Measurements from ENCODE around the gene COA8. TPM values are rescaled to one million over a fixed set of nuclear protein-coding genes. Genes with fewer than 3 reads are reported as not detected.

COA8 gene
- total and polyA plus RNA-seq, 9 of the 15 experiments (the other 6 are each of a cell fraction or from before 2014, with no cell fraction given) = 5.0 to 35.3 (median 25.7) TPM

GRCh38 chr14:103522649-103523574 is 39.8 kb upstream of the COA8 start, which contains the start of gene CKB (continued):
- TF ChIP-seq MGA (IDR thresholded peaks at IDR 0.05) (no peak), POLR3A (IDR thresholded peaks at IDR 0.05; ENCODE audit: borderline replicate concordance, extremely low read depth, insufficient read depth, insufficient read length) (no peak), ZBTB49 (CRISPR knock-in tag; IDR thresholded peaks at IDR 0.05; ENCODE audit: borderline replicate concordance) (no peak), GATAD2B (IDR thresholded peaks at IDR 0.05; ENCODE audit: borderline replicate concordance) (0 out of 2 replicates have a peak, but pooled peaks have one; percentile 23), ZNF696 (CRISPR knock-in tag; conservative IDR thresholded peaks at IDR 0.05) (no peak), MLX (CRISPR knock-in tag; conservative IDR thresholded peaks at IDR 0.05) (no peak), STAT5A (IDR thresholded peaks at IDR 0.05; ENCODE audit: borderline replicate concordance, low read length) (no peak), FIP1L1 (IDR thresholded peaks at IDR 0.05; ENCODE audit: low read depth, low read length, poor library complexity, severe bottlenecking) (peak; percentile 31), BACH1 (tag; IDR thresholded peaks at IDR 0.05) (no peak)
